Astrocyte of the spinal cord (primary cell): ENCODE results near the gene SMARCD1.

ENCODE experiments used
- DNase-seq: peaks from one replicate; pipeline ENCODE4 v3.0.0; 2011; ENCODE audit warnings: low read depth, low spot score
- H3K4me3 ChIP-seq: 2 replicates; pipeline ENCODE4 v1.5.1; 2011; ENCODE audit warnings: low read depth, mild to moderate bottlenecking, low read length, moderate library complexity
- CTCF ChIP-seq: IDR thresholded peaks from 2 replicates; pipeline ENCODE4 v1.5.1; 2012; ENCODE audit warnings: low read depth, mild to moderate bottlenecking, low read length, inconsistent platforms
- in situ Hi-C: cut with HindIII; loops from 2 replicates; pipeline ENCODE4 v1.10.0; 2017; ENCODE audit warnings: low sequenced_read_pairs

SMARCD1 gene

GRCh38 chr12:50084775-50085614 is at the start of gene SMARCD1:
TSS of gene SMARCD1 (plus strand) at chr12:50085342. CDS start at chr12:50085370, 28 bp downstream.
- DNase-seq: peak; percentile 95
- peak within 1 kb of the TSS; percentile 88 for H3K4me3 ChIP-seq
- TF ChIP-seq CTCF: peak; percentile 75
- in situ Hi-C loops: no loop called here

- no peak for TF ChIP-seq CTCF
- no peak for DNase-seq
- no peak overlapping the region for H3K4me3 ChIP-seq
- in situ Hi-C loops: no loop called here
Observed at GRCh38 chr12:50038336-50038735, 46.8 kb upstream of the SMARCD1 start.

- in situ Hi-C loops: no loop called here
- no peak overlapping the region for H3K4me3 ChIP-seq
- DNase-seq: peak; percentile 70
- TF ChIP-seq CTCF: peak; percentile 95
Observed at GRCh38 chr12:50039151-50039835, 45.8 kb upstream of the SMARCD1 start.

- in situ Hi-C loops: no loop called here
- no peak for DNase-seq
- TF ChIP-seq CTCF: no peak
- H3K4me3 ChIP-seq: no peak overlapping the region
Observed at GRCh38 chr12:50040657-50041056, 44.5 kb upstream of the SMARCD1 start.

GRCh38 chr12:50041062-50041860 is 43.9 kb upstream of the SMARCD1 start:
- no peak overlapping the region for H3K4me3 ChIP-seq
- in situ Hi-C loops: no loop called here
- TF ChIP-seq CTCF: no peak
- no peak for DNase-seq

GRCh38 chr12:50041962-50042361 is 43.2 kb upstream of the SMARCD1 start:
- in situ Hi-C loops: no loop called here
- DNase-seq: no peak
- no peak for TF ChIP-seq CTCF
- H3K4me3 ChIP-seq: no peak overlapping the region
